ENCODE results near the gene TMEM217.

Gene TMEM217

GRCh38 chr6:37162740-37163139 is 95.2 kb downstream of the TMEM217 start:
- Histone ChIP-seq H3K9me3 (ENCODE audit: control extremely low read depth in 1 of 5, control insufficient read depth in 4 of 5, insufficient read depth in 2 of 5, low read depth in 1 of 5, low read length in 4 of 5) (no peaks in the 10 kb centered on the region), H3K4me3 (ENCODE audit: control insufficient read depth in 1 of 7, extremely low read depth in 1 of 7, insufficient read depth in 4 of 7, low read depth in 2 of 7, low read length in 6 of 7) (no peak overlapping the region), H3K27me3 (replicated peaks in 2 of 5; ENCODE audit: control insufficient read depth in 4 of 5, insufficient read depth in 5 of 5, low read length in 4 of 5) (no peaks in the 10 kb centered on the region), H3K36me3 (ENCODE audit: control insufficient read depth in 4 of 4, insufficient read depth in 4 of 4, low read length in 3 of 4) (no peaks in the 10 kb centered on the region), H3K27ac (ENCODE audit: insufficient read depth in 1 of 2, low read depth in 1 of 2, low read length in 2 of 2, poor library complexity in 1 of 2, severe bottlenecking in 2 of 2) (no peak overlapping the region), H3K4me1 (ENCODE audit: control extremely low read depth in 1 of 4, control insufficient read depth in 4 of 4, insufficient read depth in 4 of 4, low read length in 3 of 4) (peaks cover 3 to 13% (median 9%) of the 10 kb centered on the region in 4 experiments)
- CTCF ChIA-PET = interaction anchor here (0.6 to 27.8 kb wide), 4 partner anchors 9 to 311 kb away, joined by 3 to 415 read pairs (median 8); no protein-coding TSS in a partner anchor
- POLR2A ChIA-PET = no interaction called here
- WGBS (ENCODE audit: insufficient coverage) = 96% methylated on average over 2 of the region's 4 CpGs
- no peak for DNase-seq
